ENCODE data around the gene TST. TPM values are rescaled to one million over a fixed set of nuclear protein-coding genes. Genes with fewer than 3 reads are reported as not detected.

Gene TST
- total and polyA plus RNA-seq, 4 donors, result 30.2 to 107 (median 56.7) TPM

- Histone ChIP-seq H3K4me1 (ENCODE audit: control insufficient read depth in 5 of 5, insufficient read depth in 5 of 5, low read length in 5 of 5) (peaks cover 0 to 7% (median 0%) of the 10 kb centered on the region in 5 donors), H3K27me3 (ENCODE audit: control insufficient read depth in 3 of 3, insufficient read depth in 3 of 3, low read length in 2 of 3) (peaks cover 0 to 2% (median 0%) of the 10 kb centered on the region in 3 donors), H3K9me3 (ENCODE audit: control insufficient read depth in 4 of 4, insufficient read depth in 3 of 4, low read length in 3 of 4) (peaks cover 0 to 2% (median 0%) of the 10 kb centered on the region in 4 donors), H3K36me3 (ENCODE audit: control insufficient read depth in 4 of 4, insufficient read depth in 4 of 4, low read length in 4 of 4) (no peaks in the 10 kb centered on the region), H3K9ac (ENCODE audit: insufficient read depth in 1 of 2, low read length in 2 of 2) (no peak overlapping the region), H3K4me3 (no peak overlapping the region), H3K27ac (ENCODE audit: low read depth in 1 of 2, low read length in 1 of 2) (no peak overlapping the region)
- TF ChIP-seq, protein P1, sequence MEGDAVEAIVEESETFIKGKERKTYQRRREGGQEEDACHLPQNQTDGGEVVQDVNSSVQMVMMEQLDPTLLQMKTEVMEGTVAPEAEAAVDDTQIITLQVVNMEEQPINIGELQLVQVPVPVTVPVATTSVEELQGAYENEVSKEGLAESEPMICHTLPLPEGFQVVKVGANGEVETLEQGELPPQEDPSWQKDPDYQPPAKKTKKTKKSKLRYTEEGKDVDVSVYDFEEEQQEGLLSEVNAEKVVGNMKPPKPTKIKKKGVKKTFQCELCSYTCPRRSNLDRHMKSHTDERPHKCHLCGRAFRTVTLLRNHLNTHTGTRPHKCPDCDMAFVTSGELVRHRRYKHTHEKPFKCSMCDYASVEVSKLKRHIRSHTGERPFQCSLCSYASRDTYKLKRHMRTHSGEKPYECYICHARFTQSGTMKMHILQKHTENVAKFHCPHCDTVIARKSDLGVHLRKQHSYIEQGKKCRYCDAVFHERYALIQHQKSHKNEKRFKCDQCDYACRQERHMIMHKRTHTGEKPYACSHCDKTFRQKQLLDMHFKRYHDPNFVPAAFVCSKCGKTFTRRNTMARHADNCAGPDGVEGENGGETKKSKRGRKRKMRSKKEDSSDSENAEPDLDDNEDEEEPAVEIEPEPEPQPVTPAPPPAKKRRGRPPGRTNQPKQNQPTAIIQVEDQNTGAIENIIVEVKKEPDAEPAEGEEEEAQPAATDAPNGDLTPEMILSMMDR (IDR thresholded peaks at IDR 0.05; ENCODE audit: control extremely low read depth, extremely low read depth), result no peak
- ATAC-seq (ENCODE audit: insufficient read depth, low FRiP score), result no peak
- no peak for DNase-seq
- WGBS, 2 donors, result 74% methylated on average over 11 of the region's 11 CpGs
Observed at GRCh38 chr22:36966851-36967540, 52.3 kb downstream of the TST start.

GRCh38 chr22:36965696-36966095, 53.6 kb downstream of the TST start:
- Histone ChIP-seq H3K27ac (ENCODE audit: low read depth in 1 of 2, low read length in 1 of 2) (no peak overlapping the region), H3K4me1 (ENCODE audit: control insufficient read depth in 5 of 5, insufficient read depth in 5 of 5, low read length in 5 of 5) (no peaks in the 10 kb centered on the region), H3K4me3 (no peak overlapping the region), H3K9me3 (ENCODE audit: control insufficient read depth in 4 of 4, insufficient read depth in 3 of 4, low read length in 3 of 4) (peaks cover 0 to 2% (median 0%) of the 10 kb centered on the region in 4 donors), H3K9ac (ENCODE audit: insufficient read depth in 1 of 2, low read length in 2 of 2) (no peak overlapping the region), H3K36me3 (ENCODE audit: control insufficient read depth in 4 of 4, insufficient read depth in 4 of 4, low read length in 4 of 4) (no peaks in the 10 kb centered on the region), H3K27me3 (ENCODE audit: control insufficient read depth in 3 of 3, insufficient read depth in 3 of 3, low read length in 2 of 3) (peaks cover 0 to 5% (median 2%) of the 10 kb centered on the region in 3 donors)
- ATAC-seq (ENCODE audit: insufficient read depth, low FRiP score) (no peak), DNase-seq (no peak)
- WGBS, 2 donors, result 46 to 65% methylated on average over 2 of the region's 2 CpGs
- TF ChIP-seq, protein P1 (IDR thresholded peaks at IDR 0.05; ENCODE audit: control extremely low read depth, extremely low read depth), result no peak

DNA sequence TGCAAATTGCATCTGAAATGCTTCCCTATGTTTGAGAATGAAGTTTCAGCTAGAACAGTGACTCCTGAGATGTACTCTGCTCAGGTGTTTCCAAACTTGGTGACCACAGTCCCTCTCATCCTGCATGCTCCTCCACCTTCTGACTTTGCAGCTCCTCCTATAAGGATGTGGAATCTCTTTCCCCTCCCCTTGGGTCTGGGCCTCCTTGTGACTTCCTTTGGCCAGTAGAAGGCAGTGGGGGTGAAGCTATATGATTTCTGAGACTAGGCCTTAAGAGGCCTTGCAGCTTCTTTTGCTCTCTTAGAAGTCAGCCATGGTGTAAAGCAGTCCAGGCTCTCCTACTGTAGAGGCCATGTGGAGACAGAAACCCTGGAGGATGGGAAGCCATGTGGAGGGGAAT, 55.1 kb downstream of the TST start:
- no peak overlapping the region for H3K4me3 ChIP-seq

More for the DNA sequence above, 55.1 kb downstream of the TST start:
- no peaks in the 10 kb centered on the region for H3K4me1 ChIP-seq (ENCODE audit: control insufficient read depth in 5 of 5, insufficient read depth in 5 of 5, low read length in 5 of 5)
- peaks cover 0 to 5% (median 2%) of the 10 kb centered on the region in 3 donors for H3K27me3 ChIP-seq (ENCODE audit: control insufficient read depth in 3 of 3, insufficient read depth in 3 of 3, low read length in 2 of 3)
- H3K9ac ChIP-seq (ENCODE audit: insufficient read depth in 1 of 2, low read length in 2 of 2), result no peak overlapping the region
- peaks cover 0 to 2% (median 0%) of the 10 kb centered on the region in 4 donors for H3K9me3 ChIP-seq (ENCODE audit: control insufficient read depth in 4 of 4, insufficient read depth in 3 of 4, low read length in 3 of 4)
- H3K36me3 ChIP-seq (ENCODE audit: control insufficient read depth in 4 of 4, insufficient read depth in 4 of 4, low read length in 4 of 4), result no peaks in the 10 kb centered on the region
- TF ChIP-seq, protein P1 (IDR thresholded peaks at IDR 0.05; ENCODE audit: control extremely low read depth, extremely low read depth), result no peak
- no peak for DNase-seq
- H3K27ac ChIP-seq (ENCODE audit: low read depth in 1 of 2, low read length in 1 of 2), result no peak overlapping the region
- ATAC-seq (ENCODE audit: insufficient read depth, low FRiP score), result no peak

All from lung (tissue), 12 donors.